K562 (cell line): Measurements from ENCODE around the gene RAB5B. TPM values are rescaled to one million over a fixed set of nuclear protein-coding genes. Genes with fewer than 3 reads are reported as not detected.

Source experiments
- ATAC-seq: fragments of 200-7000 bp; cut with Tn5 transposase; 3 replicates; pipeline ENCODE4 v1.9.1; 2020; ENCODE audit warnings: moderate library complexity
- BruUV-seq: library from RNA; stranded (reverse); fragments of 400-500 nt; replicated peaks from 2 replicates; lab custom pipeline; 2021; lab: Mats Ljungman, UMichigan
- CTCF ChIA-PET: fragments of 300-600 bp; formaldehyde crosslinking; extraction: SDS; loops from one replicate; lab custom pipeline; 2021; ENCODE audit warnings: low intra/inter-chr PET ratio; lab: Yijun Ruan, JAX
- POLR2A ChIA-PET: fragments of 300-600, 350-650 bp; sonication (Branson Sonifier 250); formaldehyde crosslinking; extraction: SDS; loops from one replicate; lab custom pipeline; 2021; ENCODE audit warnings: antibody characterized with exemption, inconsistent platforms; lab: Yijun Ruan, JAX
- DNase-seq, 4 experiments: peaks; one replicate each; pipeline versions ENCODE4 v3.0.0 to v3.0.0-alpha.2; 2011 to 2018; ENCODE audit warnings: low spot score in 3 of 4, mixed read lengths in 3 of 4; ENCODE audit errors: extremely low read depth in 1 of 4
- FAIRE-seq: peaks from 2 replicates; lab custom pipeline; 2011; peaks lifted over from hg19 to GRCh38; lab: Jason Lieb, UNC
- H2AFZ ChIP-seq: 2 replicates; pipeline ENCODE4 v1.6.0; 2011; ENCODE audit warnings: low read depth, low read length, control low read depth, inconsistent platforms
- H3K27ac ChIP-seq: fragments of 200-600 bp; 3 replicates; pipeline ENCODE4 v1.8.0; 2011; ENCODE audit warnings: low read depth, mild to moderate bottlenecking, control low read depth, inconsistent platforms, low read length, moderate library complexity, mixed read lengths; ENCODE audit errors: extremely low read depth
- H3K27me3 ChIP-seq, 2 experiments: fragments of 300-600 bp in 1 of 2; 2 replicates in 1 of 2; 3 replicates in 1 of 2; pipeline versions ENCODE4 v1.6.0 to v1.8.0; 2011; ENCODE audit warnings: inconsistent platforms in 2 of 2, low read length in 2 of 2, mild to moderate bottlenecking in 1 of 2, mixed read lengths in 1 of 2, moderate library complexity in 1 of 2; ENCODE audit not compliant: control insufficient read depth in 2 of 2, insufficient read depth in 2 of 2
- H3K36me3 ChIP-seq: fragments of 300-600 bp; 3 replicates; pipeline ENCODE4 v1.8.0; 2011; ENCODE audit warnings: mild to moderate bottlenecking, low read length, inconsistent platforms; ENCODE audit not compliant: control insufficient read depth, insufficient read depth
- H3K4me1 ChIP-seq, 2 experiments: fragments of 200-600 bp in 1 of 2; replicated peaks in 1 of 2; 2 replicates in 1 of 2; 3 replicates in 1 of 2; pipeline versions ENCODE4 v1.5.1 to v1.8.0; 2011; ENCODE audit warnings: inconsistent platforms in 2 of 2, low read length in 2 of 2, mild to moderate bottlenecking in 1 of 2, mixed read lengths in 1 of 2, moderate library complexity in 1 of 2; ENCODE audit not compliant: control insufficient read depth in 2 of 2, insufficient read depth in 2 of 2
- H3K4me2 ChIP-seq: 2 replicates; pipeline ENCODE4 v1.6.1; 2011; ENCODE audit warnings: low read length, control low read depth, inconsistent platforms, mixed read lengths; ENCODE audit not compliant: insufficient read depth
- H3K4me3 ChIP-seq: fragments of 200-600 bp; sonication (generic), shearing (Covaris generic); 2 replicates; pipeline ENCODE4 v1.5.1; 2016; ENCODE audit warnings: control low read depth, inconsistent platforms
- H3K79me2 ChIP-seq: fragments of 200-600 bp; 3 replicates; pipeline ENCODE4 v1.8.0; 2011; ENCODE audit warnings: low read length, inconsistent platforms; ENCODE audit not compliant: control insufficient read depth, insufficient read depth
- H3K9ac ChIP-seq, 2 experiments: 2 replicates each; pipeline versions ENCODE4 v1.6.0 to v1.6.1; 2011; ENCODE audit warnings: low read depth in 2 of 2, low read length in 2 of 2, control low read depth in 1 of 2, inconsistent platforms in 1 of 2, mild to moderate bottlenecking in 1 of 2, mixed read lengths in 1 of 2; ENCODE audit not compliant: insufficient read depth in 1 of 2
- H3K9me1 ChIP-seq: one replicate; pipeline ENCODE4 v1.6.0; 2011; ENCODE audit warnings: inconsistent platforms, mild to moderate bottlenecking, low read length, moderate library complexity; ENCODE audit not compliant: control insufficient read depth, insufficient read depth
- H3K9me3 ChIP-seq: replicated peaks from 2 replicates; pipeline ENCODE4 v1.5.1; 2011; ENCODE audit warnings: low read depth, low read length, inconsistent platforms; ENCODE audit not compliant: control insufficient read depth, insufficient read depth
- H4K20me1 ChIP-seq: replicated peaks from 2 replicates; pipeline ENCODE4 v1.6.1; 2011; ENCODE audit warnings: low read length, inconsistent platforms, mixed read lengths; ENCODE audit not compliant: control insufficient read depth, insufficient read depth
- MCM3 ChIP-seq: fragments of 450-650 bp; IDR thresholded peaks from 2 replicates; pipeline ENCODE4 v1.6.1; 2016
- MEIS2 ChIP-seq: fragments of 450-650 bp; IDR thresholded peaks from 2 replicates; pipeline ENCODE4 v1.6.1; 2014; ENCODE audit warnings: mild to moderate bottlenecking; ENCODE audit not compliant: partially characterized antibody
- RBM15 ChIP-seq: fragments of 200-400 bp; formaldehyde crosslinking; IDR thresholded peaks from 2 replicates; pipeline ENCODE4 v1.6.1; 2018; ENCODE audit warnings: mild to moderate bottlenecking, low read length, moderate library complexity; ENCODE audit not compliant: insufficient read depth
- TSC22D4 ChIP-seq: fragments of 450-650 bp; IDR thresholded peaks from 2 replicates; pipeline ENCODE4 v1.6.1; 2016; ENCODE audit warnings: missing genetic modification characterization, missing biosample characterization, control low read depth
- ZBTB8A ChIP-seq: fragments of 450-650 bp; IDR thresholded peaks from 2 replicates; pipeline ENCODE4 v1.6.1; 2018; ENCODE audit warnings: mild to moderate bottlenecking, moderate library complexity; ENCODE audit not compliant: partially characterized antibody
- ZKSCAN3 ChIP-seq: fragments of 250-450 bp; sonication (Bioruptor Pico); IDR thresholded peaks from 2 replicates; pipeline ENCODE4 v1.4.0; 2020
- ZNF324 ChIP-seq: fragments of 250-450 bp; sonication (Bioruptor Pico); IDR thresholded peaks from 2 replicates; pipeline ENCODE4 v1.4.0; 2020; ENCODE audit warnings: mild to moderate bottlenecking
- WGBS: fragments of 100-300 bp; shearing (Covaris generic); methylation state at CpG from one replicate; pipeline ENCODE4 v1.1.6; 2016; ENCODE audit warnings: low coverage, mixed read lengths; ENCODE audit not compliant: insufficient coverage; ENCODE audit errors: missing lambda C conversion rate; 5-methylcytosine and 5-hydroxymethylcytosine counted together
- in situ Hi-C: fragments of 300-500 bp; cut with MboI; formaldehyde crosslinking; loops from 4 replicates; pipeline ENCODE4 v1.15.0; 2018; ENCODE audit warnings: inconsistent platforms, mixed read lengths
- intact Hi-C: fragments of 100-400 bp; cut with micrococcal nuclease; formaldehyde crosslinking; loops from 2 replicates; pipeline ENCODE4 v1.14.2; 2022
- polyA plus RNA-seq, 8 experiments: library from polyadenylated mRNA; depleted of rRNA in 4 of 8; stranded (reverse) in 5 of 8; unstranded in 3 of 8; fragments of >200 nt; fragmentation: Nextera tagmentation in 2 of 8; fragmentation: Illumina TruSeq in 1 of 8; extraction: Ambion mirVana in 2 of 8; extraction: Trizol in 1 of 8; gene quantifications; 2 replicates each; pipeline versions ENCODE4 v1.2.1 to v1.2.3, GENCODE V29; 2011 to 2014; ENCODE audit warnings: inconsistent platforms in 1 of 8, missing spikeins in 1 of 8
- total RNA-seq, 7 experiments: library from RNA; depleted of rRNA in 6 of 7; stranded (reverse); fragments of >200 nt in 6 of 7; fragmentation: Illumina TruSeq in 2 of 7; extraction: Trizol in 2 of 7; gene quantifications; 2 replicates each; pipeline versions ENCODE4 v1.2.1 to v1.2.3, GENCODE V29; 2011 to 2021; ENCODE audit warnings: low replicate concordance in 1 of 7
- TF ChIP-seq, protein P1 (sequence below): sonication (generic); formaldehyde crosslinking; IDR thresholded peaks from 2 replicates; pipeline ENCODE4 v1.8.1; 2022; ENCODE audit warnings: missing genetic modification reagents
- TF ChIP-seq, protein P2 (sequence below): sonication (generic); formaldehyde crosslinking; IDR thresholded peaks from 2 replicates; pipeline ENCODE4 v1.8.1; 2023; ENCODE audit warnings: mild to moderate bottlenecking, missing genetic modification reagents
- TF ChIP-seq, protein P3 (sequence below): sonication (generic); formaldehyde crosslinking; IDR thresholded peaks from 2 replicates; pipeline ENCODE4 v1.8.1; 2023; ENCODE audit warnings: missing genetic modification reagents, mild to moderate bottlenecking, borderline replicate concordance

RAB5B gene
- total and polyA plus RNA-seq, 9 of the 15 experiments (the other 6 are each of a cell fraction or from before 2014, with no cell fraction given), result 6.8 to 73.8 (median 25.2) TPM

DNA sequence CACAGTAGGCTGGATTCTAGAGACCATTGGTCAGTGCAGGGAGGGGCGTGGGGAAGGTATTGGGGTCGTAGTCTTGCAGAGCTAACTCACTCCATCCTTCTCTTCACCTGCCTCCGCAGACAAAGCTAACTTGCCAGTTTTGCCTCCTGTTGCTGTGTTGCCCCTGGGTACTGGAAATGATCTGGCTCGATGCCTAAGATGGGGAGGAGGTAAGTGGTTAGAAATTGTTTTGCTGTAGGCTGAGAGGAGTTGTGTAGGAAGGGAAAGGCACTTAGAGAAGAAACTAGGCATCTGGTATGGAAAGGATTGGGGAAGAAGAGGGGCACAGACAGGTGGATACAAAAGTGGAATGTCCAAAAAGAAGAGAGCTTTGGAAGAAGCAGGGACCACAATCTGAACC is 31.8 kb upstream of the RAB5B start:
- Histone ChIP-seq H3K4me2 (no peak overlapping the region), H3K27ac (no peak overlapping the region), H3K9ac (no peak overlapping the region), H3K9me3 (no peaks in the 10 kb centered on the region), H3K79me2 (no peaks in the 10 kb centered on the region), H3K4me3 (no peak overlapping the region), H4K20me1 (no peaks in the 10 kb centered on the region), H3K36me3 (no peaks in the 10 kb centered on the region), H2AFZ (no peak overlapping the region), H3K27me3 (no peaks in the 10 kb centered on the region; a peak in 1 of 5 replicates), H3K4me1 (peaks cover 7 to 8% of the 10 kb centered on the region in 2 experiments; a peak in 3 of 5 replicates), H3K9me1 (no peaks in the 10 kb centered on the region)
- no TSS peak for BruUV-seq
- DNase-seq (no peak), ATAC-seq (no peak), FAIRE-seq (no peak)
- in situ Hi-C loops (loop anchor here (5.0 kb wide), 1 partner anchor 205 kb away; no protein-coding TSS in a partner anchor), intact Hi-C loops (no loop called here)
- TF ChIP-seq ZKSCAN3 (no peak), MEIS2 (no peak), TSC22D4 (tag) (no peak), ZBTB8A (no peak), RBM15 (no peak), MCM3 (no peak), ZNF324 (CRISPR knock-in tag) (no peak)
- TF ChIP-seq, protein P1, sequence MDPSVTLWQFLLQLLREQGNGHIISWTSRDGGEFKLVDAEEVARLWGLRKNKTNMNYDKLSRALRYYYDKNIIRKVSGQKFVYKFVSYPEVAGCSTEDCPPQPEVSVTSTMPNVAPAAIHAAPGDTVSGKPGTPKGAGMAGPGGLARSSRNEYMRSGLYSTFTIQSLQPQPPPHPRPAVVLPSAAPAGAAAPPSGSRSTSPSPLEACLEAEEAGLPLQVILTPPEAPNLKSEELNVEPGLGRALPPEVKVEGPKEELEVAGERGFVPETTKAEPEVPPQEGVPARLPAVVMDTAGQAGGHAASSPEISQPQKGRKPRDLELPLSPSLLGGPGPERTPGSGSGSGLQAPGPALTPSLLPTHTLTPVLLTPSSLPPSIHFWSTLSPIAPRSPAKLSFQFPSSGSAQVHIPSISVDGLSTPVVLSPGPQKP (CRISPR knock-in tag), result no peak
- TF ChIP-seq, protein P2, sequence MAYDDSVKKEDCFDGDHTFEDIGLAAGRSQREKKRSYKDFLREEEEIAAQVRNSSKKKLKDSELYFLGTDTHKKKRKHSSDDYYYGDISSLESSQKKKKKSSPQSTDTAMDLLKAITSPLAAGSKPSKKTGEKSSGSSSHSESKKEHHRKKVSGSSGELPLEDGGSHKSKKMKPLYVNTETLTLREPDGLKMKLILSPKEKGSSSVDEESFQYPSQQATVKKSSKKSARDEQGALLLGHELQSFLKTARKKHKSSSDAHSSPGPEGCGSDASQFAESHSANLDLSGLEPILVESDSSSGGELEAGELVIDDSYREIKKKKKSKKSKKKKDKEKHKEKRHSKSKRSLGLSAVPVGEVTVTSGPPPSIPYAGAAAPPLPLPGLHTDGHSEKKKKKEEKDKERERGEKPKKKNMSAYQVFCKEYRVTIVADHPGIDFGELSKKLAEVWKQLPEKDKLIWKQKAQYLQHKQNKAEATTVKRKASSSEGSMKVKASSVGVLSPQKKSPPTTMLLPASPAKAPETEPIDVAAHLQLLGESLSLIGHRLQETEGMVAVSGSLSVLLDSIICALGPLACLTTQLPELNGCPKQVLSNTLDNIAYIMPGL, result no peak
- TF ChIP-seq, protein P3, sequence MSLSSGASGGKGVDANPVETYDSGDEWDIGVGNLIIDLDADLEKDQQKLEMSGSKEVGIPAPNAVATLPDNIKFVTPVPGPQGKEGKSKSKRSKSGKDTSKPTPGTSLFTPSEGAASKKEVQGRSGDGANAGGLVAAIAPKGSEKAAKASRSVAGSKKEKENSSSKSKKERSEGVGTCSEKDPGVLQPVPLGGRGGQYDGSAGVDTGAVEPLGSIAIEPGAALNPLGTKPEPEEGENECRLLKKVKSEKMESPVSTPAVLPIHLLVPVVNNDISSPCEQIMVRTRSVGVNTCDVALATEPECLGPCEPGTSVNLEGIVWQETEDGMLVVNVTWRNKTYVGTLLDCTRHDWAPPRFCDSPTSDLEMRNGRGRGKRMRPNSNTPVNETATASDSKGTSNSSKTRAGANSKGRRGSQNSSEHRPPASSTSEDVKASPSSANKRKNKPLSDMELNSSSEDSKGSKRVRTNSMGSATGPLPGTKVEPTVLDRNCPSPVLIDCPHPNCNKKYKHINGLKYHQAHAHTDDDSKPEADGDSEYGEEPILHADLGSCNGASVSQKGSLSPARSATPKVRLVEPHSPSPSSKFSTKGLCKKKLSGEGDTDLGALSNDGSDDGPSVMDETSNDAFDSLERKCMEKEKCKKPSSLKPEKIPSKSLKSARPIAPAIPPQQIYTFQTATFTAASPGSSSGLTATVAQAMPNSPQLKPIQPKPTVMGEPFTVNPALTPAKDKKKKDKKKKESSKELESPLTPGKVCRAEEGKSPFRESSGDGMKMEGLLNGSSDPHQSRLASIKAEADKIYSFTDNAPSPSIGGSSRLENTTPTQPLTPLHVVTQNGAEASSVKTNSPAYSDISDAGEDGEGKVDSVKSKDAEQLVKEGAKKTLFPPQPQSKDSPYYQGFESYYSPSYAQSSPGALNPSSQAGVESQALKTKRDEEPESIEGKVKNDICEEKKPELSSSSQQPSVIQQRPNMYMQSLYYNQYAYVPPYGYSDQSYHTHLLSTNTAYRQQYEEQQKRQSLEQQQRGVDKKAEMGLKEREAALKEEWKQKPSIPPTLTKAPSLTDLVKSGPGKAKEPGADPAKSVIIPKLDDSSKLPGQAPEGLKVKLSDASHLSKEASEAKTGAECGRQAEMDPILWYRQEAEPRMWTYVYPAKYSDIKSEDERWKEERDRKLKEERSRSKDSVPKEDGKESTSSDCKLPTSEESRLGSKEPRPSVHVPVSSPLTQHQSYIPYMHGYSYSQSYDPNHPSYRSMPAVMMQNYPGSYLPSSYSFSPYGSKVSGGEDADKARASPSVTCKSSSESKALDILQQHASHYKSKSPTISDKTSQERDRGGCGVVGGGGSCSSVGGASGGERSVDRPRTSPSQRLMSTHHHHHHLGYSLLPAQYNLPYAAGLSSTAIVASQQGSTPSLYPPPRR (CRISPR knock-in tag), result no peak
- ChIA-PET CTCF (no interaction called here), POLR2A (interaction anchor here (0.7 to 1.3 kb wide), 4 partner anchors 12 to 32 kb away, joined by 3 read pairs; partner anchors contain the start of gene RAB5B)
- WGBS, result 23% methylated on average over 4 of the region's 4 CpGs
